Measurements from ENCODE around the gene CENPL.
A peak's percentile ranks its signal among the peaks of the same experiment; 100 is the strongest.

DNA sequence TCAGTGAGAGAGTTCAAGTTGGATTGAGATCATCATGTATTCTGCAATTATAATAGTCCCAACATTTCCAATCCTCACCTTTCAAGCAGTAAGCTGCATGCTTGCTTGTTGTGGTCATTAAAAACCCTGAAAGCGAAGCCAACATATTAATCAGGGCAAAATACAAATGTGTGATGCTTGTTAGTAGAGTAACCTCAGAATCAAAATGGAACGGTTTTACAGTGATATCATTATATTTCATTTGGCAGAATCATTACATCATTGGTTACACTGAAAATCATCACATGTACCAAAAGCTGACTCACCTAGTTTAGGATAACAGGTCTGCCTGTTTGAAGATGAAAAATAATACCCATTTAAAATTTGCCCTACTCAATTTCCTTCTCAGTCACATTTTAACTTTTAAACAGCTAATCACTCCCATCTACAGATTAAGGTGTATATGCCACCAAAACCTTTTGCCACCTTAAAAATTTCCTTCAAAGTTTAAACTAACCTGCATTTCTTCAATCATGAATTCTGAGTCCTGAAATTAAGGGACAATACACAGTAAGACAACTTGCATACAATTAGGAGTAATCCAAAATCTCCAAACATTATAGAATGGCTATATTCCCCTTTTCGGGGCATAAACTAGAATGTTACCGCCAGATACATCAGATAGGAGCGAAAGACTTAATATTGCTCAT, 39.6 kb upstream of the CENPL start:
- TF ChIP-seq, protein P1, sequence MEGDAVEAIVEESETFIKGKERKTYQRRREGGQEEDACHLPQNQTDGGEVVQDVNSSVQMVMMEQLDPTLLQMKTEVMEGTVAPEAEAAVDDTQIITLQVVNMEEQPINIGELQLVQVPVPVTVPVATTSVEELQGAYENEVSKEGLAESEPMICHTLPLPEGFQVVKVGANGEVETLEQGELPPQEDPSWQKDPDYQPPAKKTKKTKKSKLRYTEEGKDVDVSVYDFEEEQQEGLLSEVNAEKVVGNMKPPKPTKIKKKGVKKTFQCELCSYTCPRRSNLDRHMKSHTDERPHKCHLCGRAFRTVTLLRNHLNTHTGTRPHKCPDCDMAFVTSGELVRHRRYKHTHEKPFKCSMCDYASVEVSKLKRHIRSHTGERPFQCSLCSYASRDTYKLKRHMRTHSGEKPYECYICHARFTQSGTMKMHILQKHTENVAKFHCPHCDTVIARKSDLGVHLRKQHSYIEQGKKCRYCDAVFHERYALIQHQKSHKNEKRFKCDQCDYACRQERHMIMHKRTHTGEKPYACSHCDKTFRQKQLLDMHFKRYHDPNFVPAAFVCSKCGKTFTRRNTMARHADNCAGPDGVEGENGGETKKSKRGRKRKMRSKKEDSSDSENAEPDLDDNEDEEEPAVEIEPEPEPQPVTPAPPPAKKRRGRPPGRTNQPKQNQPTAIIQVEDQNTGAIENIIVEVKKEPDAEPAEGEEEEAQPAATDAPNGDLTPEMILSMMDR (tag by site-specific recombination; IDR thresholded peaks at IDR 0.05): no peak
- TF ChIP-seq ZNF274 (IDR thresholded peaks at IDR 0.05; ENCODE audit: low read length) (no peak), ZNF274 (tag by site-specific recombination; IDR thresholded peaks at IDR 0.05; ENCODE audit: borderline replicate concordance) (no peak), KLF10 (tag by site-specific recombination; IDR thresholded peaks at IDR 0.05) (peak; percentile 55; the same call in 1 of the 2 replicates), YY1 (tag by site-specific recombination; IDR thresholded peaks at IDR 0.05) (no peak)

Measured in HEK293 (cell line).